OCI-LY3 (cell line): ENCODE data around the gene TGM4.

Experiments used
- CTCF ChIP-seq: fragments of 200-600, 300-600 bp; sonication (generic); IDR thresholded peaks from 2 replicates; pipeline ENCODE4 v1.5.1; 2014; ENCODE audit warnings: antibody characterized with exemption, low read length, low read depth
- EZH2phosphoT487 ChIP-seq: fragments of 200-600 bp; shearing (Covaris generic); IDR thresholded peaks from 2 replicates; pipeline ENCODE4 v1.6.1; 2018; ENCODE audit warnings: antibody characterized with exemption, mixed run types, low read depth

- TF ChIP-seq CTCF, result no peak
- no peak for TF ChIP-seq EZH2phosphoT487
These were observed 28.6 kb upstream of the TGM4 start for GRCh38 chr3:44845528-44846520.
